ENCODE results near the gene TRIM28. TPM values are rescaled to one million over a fixed set of nuclear protein-coding genes. Genes with fewer than 3 reads are reported as not detected.
A peak's percentile ranks its signal among the peaks of the same experiment; 100 is the strongest.

The TRIM28 gene
- polyA plus RNA-seq, 3 donors = 16.2 to 234 (median 35.0) TPM

GRCh38 chr19:58553799-58554493 lies 10.1 kb downstream of the TRIM28 start:
- H3K27ac Mint-ChIP-seq = peak overlapping the region; percentile 96 to 99 (median 98)

More at GRCh38 chr19:58553799-58554493, 10.1 kb downstream of the TRIM28 start:
- Histone ChIP-seq H3K27me3 (ENCODE audit: control insufficient read depth in 2 of 2, insufficient read depth in 2 of 2, low read length in 2 of 2) (no peaks in the 10 kb centered on the region), H4K20me1 (ENCODE audit: insufficient read depth, low read length) (peaks cover 41% of the 10 kb centered on the region), H3K27ac (ENCODE audit: low read depth in 1 of 2, low read length in 2 of 2) (peak overlapping the region; percentile 95 to 98), H3K9ac (ENCODE audit: insufficient read depth, low read length, poor library complexity, severe bottlenecking) (peak overlapping the region; percentile 88), H3K36me3 (replicated peaks in 1 of 2; ENCODE audit: control insufficient read depth in 1 of 2, insufficient read depth in 2 of 2, low read length in 2 of 2) (peaks cover 59 to 68% of the 10 kb centered on the region in 2 donors), H3K79me2 (ENCODE audit: insufficient read depth, low read length) (peaks cover 60% of the 10 kb centered on the region), H3K9me3 (replicated peaks in 1 of 2; ENCODE audit: control insufficient read depth in 1 of 2, insufficient read depth in 1 of 2, low read length in 2 of 2) (no peaks in the 10 kb centered on the region), H2AFZ (ENCODE audit: insufficient read depth, low read depth, low read length, poor library complexity, severe bottlenecking) (peak overlapping the region; percentile 82), H3K4me1 (ENCODE audit: control insufficient read depth in 1 of 2, insufficient read depth in 2 of 2, low read length in 2 of 2) (peaks cover 36 to 46% of the 10 kb centered on the region in 2 donors), H3K4me3 (replicated peaks in 1 of 3; ENCODE audit: low read depth in 2 of 3, low read length in 3 of 3) (peak overlapping the region; percentile 83 to 98 (median 92)), H3K4me2 (replicated peaks; ENCODE audit: extremely low read depth, low read length, poor library complexity, severe bottlenecking) (peak overlapping the region; percentile 80)
- DNase-seq = no peak
- peak overlapping the region; percentile 92 to 97 for H3K4me3 Mint-ChIP-seq
- peaks cover 0 to 2% (median 0%) of the 10 kb centered on the region in 7 donors for H3K9me3 Mint-ChIP-seq
- WGBS (ENCODE audit: insufficient coverage) = 50% methylated on average over 15 of the region's 18 CpGs
- TF ChIP-seq, protein P1, sequence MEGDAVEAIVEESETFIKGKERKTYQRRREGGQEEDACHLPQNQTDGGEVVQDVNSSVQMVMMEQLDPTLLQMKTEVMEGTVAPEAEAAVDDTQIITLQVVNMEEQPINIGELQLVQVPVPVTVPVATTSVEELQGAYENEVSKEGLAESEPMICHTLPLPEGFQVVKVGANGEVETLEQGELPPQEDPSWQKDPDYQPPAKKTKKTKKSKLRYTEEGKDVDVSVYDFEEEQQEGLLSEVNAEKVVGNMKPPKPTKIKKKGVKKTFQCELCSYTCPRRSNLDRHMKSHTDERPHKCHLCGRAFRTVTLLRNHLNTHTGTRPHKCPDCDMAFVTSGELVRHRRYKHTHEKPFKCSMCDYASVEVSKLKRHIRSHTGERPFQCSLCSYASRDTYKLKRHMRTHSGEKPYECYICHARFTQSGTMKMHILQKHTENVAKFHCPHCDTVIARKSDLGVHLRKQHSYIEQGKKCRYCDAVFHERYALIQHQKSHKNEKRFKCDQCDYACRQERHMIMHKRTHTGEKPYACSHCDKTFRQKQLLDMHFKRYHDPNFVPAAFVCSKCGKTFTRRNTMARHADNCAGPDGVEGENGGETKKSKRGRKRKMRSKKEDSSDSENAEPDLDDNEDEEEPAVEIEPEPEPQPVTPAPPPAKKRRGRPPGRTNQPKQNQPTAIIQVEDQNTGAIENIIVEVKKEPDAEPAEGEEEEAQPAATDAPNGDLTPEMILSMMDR (IDR thresholded peaks at IDR 0.05) = no peak
- peaks cover 44% of the 10 kb centered on the region for H3K4me1 Mint-ChIP-seq
- intact Hi-C loops (cut with micrococcal nuclease) = no loop called here
- H3K36me3 Mint-ChIP-seq = peaks cover 62 to 67% of the 10 kb centered on the region in 2 donors
- no peaks in the 10 kb centered on the region for H3K27me3 Mint-ChIP-seq (ENCODE audit: low read depth in 3 of 3)
